ENCODE measurements around the gene P2RX1. TPM values are rescaled to one million over a fixed set of nuclear protein-coding genes. Genes with fewer than 3 reads are reported as not detected.
A peak's percentile ranks its signal among the peaks of the same experiment; 100 is the strongest.

P2RX1 gene
- total RNA-seq, 1 donor from 2014 or later, result 8.7 TPM

DNA sequence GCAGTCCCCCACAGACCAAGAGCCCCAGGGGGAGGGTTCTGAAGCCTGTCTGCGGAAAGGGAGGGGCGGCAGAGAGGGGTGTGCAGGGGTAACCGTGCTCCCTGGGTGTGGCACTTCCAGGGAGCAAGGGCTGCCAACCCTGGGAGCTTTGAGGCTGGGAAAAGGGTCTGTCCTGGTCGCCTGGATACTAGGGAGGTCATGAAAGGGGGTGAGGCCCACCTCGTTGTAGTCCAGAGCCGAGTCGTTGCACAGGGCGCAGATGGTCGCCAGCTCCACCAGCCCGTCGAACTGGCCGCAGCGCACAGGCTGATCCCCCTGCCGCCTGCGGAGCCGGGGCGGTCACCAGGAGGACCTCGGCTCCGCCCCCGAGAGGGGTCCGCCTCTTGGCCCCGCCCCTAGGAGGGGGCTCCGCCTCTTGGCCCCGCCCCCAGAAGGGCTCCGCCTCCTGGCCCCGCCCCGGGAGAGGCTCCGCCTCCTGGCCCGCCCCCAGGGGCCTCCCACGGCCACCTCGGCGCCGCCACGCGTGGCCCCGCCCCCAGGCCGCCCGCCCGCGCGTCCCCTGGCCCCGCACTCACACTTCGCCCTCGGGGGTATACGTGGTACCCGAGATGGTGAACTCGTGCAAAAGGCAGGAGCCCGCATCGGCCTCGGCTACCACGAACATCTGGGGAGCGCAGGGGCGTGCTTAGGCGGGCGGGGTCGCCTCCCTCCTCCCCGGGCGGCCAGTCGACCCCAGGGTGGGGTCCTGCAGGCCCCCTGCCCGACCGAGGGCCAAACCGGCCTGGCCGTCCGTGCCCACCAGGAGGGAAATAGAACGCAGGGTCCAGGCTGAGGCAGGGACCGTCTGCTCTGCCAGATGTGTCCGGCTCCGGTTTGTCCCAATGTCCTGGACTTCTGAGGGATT is 28.5 kb upstream of the P2RX1 start:
- peak; percentile 90 to 92 for ATAC-seq
- H3K4me1 ChIP-seq, result peaks cover 13% of the 10 kb centered on the region
- TF ChIP-seq, protein P1, sequence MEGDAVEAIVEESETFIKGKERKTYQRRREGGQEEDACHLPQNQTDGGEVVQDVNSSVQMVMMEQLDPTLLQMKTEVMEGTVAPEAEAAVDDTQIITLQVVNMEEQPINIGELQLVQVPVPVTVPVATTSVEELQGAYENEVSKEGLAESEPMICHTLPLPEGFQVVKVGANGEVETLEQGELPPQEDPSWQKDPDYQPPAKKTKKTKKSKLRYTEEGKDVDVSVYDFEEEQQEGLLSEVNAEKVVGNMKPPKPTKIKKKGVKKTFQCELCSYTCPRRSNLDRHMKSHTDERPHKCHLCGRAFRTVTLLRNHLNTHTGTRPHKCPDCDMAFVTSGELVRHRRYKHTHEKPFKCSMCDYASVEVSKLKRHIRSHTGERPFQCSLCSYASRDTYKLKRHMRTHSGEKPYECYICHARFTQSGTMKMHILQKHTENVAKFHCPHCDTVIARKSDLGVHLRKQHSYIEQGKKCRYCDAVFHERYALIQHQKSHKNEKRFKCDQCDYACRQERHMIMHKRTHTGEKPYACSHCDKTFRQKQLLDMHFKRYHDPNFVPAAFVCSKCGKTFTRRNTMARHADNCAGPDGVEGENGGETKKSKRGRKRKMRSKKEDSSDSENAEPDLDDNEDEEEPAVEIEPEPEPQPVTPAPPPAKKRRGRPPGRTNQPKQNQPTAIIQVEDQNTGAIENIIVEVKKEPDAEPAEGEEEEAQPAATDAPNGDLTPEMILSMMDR (IDR thresholded peaks at IDR 0.05), result no peak
- H3K27ac ChIP-seq, result peak overlapping the region; percentile 49
- intact Hi-C loops (cut with DNase I), result no loop called here
- no peak for DNase-seq
- no peaks in the 10 kb centered on the region for H3K27me3 ChIP-seq (ENCODE audit: low read depth)
- H3K4me3 ChIP-seq, result peak overlapping the region; percentile 41
- H3K9me3 ChIP-seq, result no peaks in the 10 kb centered on the region
- peaks cover 50% of the 10 kb centered on the region for H3K36me3 ChIP-seq

DNA sequence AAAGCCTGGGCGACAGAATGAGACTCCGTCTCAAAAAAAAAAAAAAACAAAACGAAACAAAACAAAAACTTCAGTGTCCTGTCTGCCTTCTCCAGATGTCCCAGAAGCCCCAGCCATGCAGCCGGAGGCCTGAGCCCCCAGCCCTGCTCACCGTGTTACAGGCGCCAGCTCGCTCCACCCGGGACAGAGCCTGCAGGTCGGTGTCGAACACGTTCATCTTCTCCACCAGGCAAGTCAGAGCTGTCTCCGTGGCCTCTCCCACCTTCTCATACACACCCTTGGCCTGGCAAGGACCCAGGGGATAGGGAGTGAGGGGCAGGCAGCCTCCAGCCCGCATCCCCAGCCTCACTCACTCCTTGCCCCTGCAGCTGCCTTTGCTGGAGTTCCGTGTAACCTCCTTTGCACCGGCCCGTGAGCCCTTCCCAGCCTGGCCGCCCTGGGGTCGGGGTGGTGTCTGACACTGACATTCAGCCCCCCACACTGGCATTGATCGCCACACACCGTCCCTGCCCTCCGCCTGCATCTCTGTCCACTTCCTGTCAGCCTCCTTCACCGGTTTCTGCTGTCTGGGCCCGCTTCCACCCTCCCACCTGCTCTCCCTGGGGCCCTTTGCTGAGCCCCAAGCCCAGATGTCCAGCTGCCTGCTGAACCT is 27.1 kb upstream of the P2RX1 start:
- peaks cover 13% of the 10 kb centered on the region for H3K4me1 ChIP-seq
- H3K27ac ChIP-seq, result no peak overlapping the region
- H3K4me3 ChIP-seq, result no peak overlapping the region
- peaks cover 60% of the 10 kb centered on the region for H3K36me3 ChIP-seq
- DNase-seq (no peak), ATAC-seq (no peak)
- intact Hi-C loops (cut with DNase I), result no loop called here
- TF ChIP-seq, protein P1 (IDR thresholded peaks at IDR 0.05), result no peak
- H3K9me3 ChIP-seq, result no peaks in the 10 kb centered on the region
- H3K27me3 ChIP-seq (ENCODE audit: low read depth), result no peaks in the 10 kb centered on the region

DNA sequence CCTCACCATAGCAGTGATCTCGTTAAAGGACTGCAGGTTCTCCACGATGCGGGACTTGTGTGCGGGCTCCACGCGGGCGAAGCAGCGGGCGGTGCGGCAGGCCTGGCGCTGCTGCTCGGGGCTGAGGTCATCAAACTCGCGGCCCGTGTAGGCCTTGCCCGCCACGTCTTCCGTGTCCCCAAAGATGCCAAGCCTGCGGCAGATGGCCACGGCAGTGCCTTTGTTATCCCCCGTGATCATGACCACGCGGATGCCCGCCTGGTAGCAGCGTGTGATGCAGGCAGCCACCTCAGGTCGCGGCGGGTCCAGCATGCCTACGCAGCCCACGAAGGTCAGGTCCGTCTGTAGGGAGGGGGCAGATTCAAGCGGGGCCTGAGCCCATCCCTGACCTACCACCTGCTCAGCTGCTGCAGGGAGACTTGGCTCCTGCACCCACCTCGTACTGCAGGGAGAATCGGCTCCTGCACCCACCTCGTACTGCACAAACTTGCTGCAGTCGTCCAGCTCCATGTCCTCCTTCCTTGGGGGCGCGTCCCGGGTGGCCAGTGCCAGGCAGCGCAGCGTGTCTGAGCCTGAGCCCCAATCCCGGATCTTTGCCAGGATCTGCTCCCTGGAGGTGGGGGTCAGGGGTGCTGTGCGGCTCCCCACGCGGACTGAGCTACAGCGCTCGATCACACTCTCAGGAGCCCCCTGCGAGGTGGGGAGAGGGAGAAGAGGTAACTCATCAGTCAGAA is 24.9 kb upstream of the P2RX1 start:
- no peak for ATAC-seq
- intact Hi-C loops (cut with DNase I), result no loop called here

GRCh38 chr17:3937359-3937758 is 21.1 kb upstream of the P2RX1 start:
- ATAC-seq (no peak), DNase-seq (no peak)
- H3K27ac ChIP-seq, result no peak overlapping the region
- H3K36me3 ChIP-seq, result peaks cover 54% of the 10 kb centered on the region
- intact Hi-C loops (cut with DNase I), result no loop called here
- TF ChIP-seq, protein P1 (IDR thresholded peaks at IDR 0.05), result no peak
- no peaks in the 10 kb centered on the region for H3K4me1 ChIP-seq
- H3K27me3 ChIP-seq (ENCODE audit: low read depth), result no peaks in the 10 kb centered on the region
- no peaks in the 10 kb centered on the region for H3K9me3 ChIP-seq
- no peak overlapping the region for H3K4me3 ChIP-seq

More for the DNA sequence above, 24.9 kb upstream of the P2RX1 start:
- peaks cover 13% of the 10 kb centered on the region for H3K4me1 ChIP-seq
- H3K9me3 ChIP-seq, result no peaks in the 10 kb centered on the region
- peaks cover 56% of the 10 kb centered on the region for H3K36me3 ChIP-seq
- TF ChIP-seq, protein P1 (IDR thresholded peaks at IDR 0.05), result no peak
- H3K27me3 ChIP-seq (ENCODE audit: low read depth), result no peaks in the 10 kb centered on the region
- H3K4me3 ChIP-seq, result no peak overlapping the region
- no peak overlapping the region for H3K27ac ChIP-seq
- DNase-seq, result no peak

DNA sequence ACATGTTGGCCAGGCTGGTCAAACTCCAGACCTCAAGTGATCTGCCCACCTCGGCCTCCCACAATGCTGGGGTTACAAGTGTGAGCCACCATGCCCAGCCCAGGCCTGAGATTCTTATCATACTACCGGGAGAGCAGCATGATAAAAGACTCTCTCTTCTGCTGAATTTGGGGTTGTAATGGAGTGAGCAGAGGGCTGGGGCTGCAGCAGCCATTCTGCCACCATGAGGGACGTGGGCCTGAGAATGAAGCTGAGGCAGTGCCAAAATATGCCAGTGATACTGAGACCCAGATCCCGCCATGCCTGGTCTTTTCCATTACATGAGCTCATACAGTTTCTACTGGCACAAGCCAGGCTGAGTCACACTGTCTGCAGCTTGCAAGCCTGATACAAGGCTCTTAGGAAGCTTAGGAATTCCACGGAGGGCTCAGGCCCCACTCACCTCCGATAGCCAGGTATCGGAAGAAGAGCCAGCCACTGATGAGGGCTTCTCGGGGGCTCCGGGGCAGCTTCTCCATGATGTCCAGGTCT is 19.6 kb upstream of the P2RX1 start:
- H3K9me3 ChIP-seq, result no peaks in the 10 kb centered on the region
- H3K4me3 ChIP-seq, result no peak overlapping the region
- DNase-seq, result no peak
- TF ChIP-seq, protein P1 (IDR thresholded peaks at IDR 0.05), result no peak
- peaks cover 39% of the 10 kb centered on the region for H3K36me3 ChIP-seq
- ATAC-seq, result no peak
- no peak overlapping the region for H3K27ac ChIP-seq
- intact Hi-C loops (cut with DNase I), result no loop called here
- H3K27me3 ChIP-seq (ENCODE audit: low read depth), result no peaks in the 10 kb centered on the region
- H3K4me1 ChIP-seq, result no peaks in the 10 kb centered on the region

All from lower lobe of right lung (tissue), 2 donors.